GM19193 (cell line): ENCODE measurements around the gene TCERG1L.

Experiments used
- POLR2A ChIP-seq: IDR thresholded peaks from 4 replicates; pipeline ENCODE4 v1.6.1; 2011; ENCODE audit not compliant: insufficient read depth, insufficient read length; ENCODE audit errors: extremely low read depth

TCERG1L gene

DNA sequence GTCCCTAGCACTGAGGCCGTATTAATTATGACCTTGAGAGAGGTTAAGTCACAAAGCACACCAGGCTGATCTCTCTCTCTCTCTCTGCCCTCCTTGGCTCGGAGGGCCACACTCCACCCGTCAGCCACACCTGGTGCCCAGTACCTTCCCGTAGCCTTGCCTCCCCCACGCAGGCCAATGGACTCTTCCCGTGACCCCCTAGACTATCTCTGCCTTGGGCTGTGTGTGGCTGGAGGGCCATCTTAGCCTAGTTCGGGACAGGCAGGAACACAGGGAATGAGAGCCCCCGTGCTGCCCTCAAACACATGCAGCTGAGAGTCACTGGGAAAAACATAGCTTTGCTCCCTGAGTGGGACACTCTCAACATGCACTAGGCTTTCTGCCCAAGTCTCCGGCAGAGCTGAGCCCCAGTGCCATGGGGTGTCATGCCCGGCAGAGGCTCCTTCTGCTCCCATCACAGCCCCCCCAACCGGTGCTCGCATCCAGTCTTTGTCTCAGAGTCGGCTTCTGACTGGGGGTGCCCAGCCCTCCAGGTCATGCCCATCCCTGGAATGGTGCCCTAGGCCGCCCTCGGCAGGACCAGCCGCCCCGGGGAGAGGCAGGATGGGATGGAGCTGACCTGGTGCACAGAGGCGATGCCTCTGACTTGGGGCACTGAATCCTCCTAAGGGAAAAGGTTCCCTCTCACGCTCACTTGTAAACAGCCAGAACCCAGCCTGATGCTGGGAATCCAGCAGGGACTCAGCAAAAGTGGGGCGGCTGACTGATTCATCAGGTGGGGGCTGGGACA, 63.0 kb downstream of the TCERG1L start:
- no peak for TF ChIP-seq POLR2A

DNA sequence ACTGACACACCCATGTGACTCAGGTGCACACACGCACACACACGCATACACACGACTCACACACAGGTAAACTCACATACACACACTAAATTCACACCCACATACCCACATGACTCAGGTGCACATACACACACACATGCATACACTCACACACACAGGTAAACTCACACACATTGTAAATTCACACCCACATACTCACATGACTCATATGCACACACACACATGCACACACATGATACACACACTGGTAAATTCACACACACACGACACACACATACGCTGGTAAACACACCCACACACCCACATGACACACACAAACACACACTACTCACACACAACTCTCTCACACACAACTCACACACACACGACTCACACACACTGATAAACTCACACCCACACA, 63.6 kb downstream of the TCERG1L start:
- no peak for TF ChIP-seq POLR2A

DNA sequence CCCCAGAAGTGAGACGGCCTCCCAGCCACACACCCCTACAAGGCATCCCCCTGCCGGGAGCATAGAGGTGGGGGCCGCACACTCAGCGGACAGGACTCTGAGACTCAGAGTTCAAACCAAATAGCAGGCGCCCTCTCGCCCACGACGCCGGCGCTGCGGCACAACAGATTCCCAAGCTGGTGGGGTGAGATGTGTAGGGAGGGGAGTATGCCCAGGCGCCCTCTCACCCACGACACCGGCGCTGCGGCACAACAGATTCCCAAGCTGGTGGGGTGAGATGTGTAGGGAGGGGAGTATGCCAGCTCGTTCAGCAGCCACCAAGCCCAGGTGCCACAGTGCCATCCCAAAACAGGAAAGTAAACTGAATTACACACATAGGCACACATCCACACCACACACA, 64.7 kb downstream of the TCERG1L start:
- no peak for TF ChIP-seq POLR2A

DNA sequence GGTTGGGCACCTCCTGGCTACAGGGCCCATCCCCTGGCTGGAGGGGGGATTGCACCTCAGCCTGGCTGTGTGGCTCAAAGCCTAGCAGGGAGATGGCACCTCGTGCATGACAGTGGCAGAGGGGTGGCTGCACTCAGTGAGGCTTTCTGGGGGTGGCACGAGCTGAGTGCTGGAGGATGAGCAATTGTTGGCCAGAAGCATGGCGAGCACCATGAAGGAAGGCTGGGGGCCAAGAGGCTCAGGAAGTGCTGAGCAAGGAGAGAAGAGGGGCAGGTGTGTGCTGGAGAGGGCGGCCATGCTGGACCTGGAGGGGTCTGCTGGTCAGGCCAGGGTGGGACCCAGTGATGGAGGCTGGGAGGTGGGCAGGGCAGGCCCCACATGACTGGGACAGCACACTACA, 65.4 kb downstream of the TCERG1L start:
- no peak for TF ChIP-seq POLR2A

DNA sequence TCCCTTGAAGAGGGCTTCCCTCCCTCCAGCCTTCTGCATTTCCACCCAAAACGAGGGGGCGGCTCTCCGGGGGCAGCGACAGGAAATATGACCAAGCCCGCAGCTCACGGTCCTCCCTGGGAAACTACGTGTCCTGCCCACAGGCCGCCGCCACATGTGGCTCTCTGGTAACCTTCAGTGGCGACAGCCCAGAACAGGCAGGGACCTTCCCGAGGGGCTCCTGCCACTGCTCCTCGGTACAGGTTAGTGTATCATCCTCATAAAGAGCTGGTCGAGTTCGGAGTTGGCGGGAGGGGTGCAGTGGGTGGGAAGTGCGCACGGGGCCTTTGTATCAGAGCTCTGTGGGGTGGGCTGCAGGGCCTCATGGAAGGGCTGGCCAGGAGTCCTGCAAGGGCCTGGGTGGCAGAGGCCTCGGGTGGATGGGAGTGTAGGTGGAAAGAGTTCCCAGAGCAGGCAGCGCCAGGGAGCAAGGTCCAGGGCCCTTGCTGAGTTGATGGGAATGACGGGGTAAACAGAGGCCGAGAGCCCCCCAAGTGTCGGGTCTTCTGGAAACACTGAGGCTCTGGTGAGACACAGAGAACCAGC, 66.0 kb downstream of the TCERG1L start:
- no peak for TF ChIP-seq POLR2A

DNA sequence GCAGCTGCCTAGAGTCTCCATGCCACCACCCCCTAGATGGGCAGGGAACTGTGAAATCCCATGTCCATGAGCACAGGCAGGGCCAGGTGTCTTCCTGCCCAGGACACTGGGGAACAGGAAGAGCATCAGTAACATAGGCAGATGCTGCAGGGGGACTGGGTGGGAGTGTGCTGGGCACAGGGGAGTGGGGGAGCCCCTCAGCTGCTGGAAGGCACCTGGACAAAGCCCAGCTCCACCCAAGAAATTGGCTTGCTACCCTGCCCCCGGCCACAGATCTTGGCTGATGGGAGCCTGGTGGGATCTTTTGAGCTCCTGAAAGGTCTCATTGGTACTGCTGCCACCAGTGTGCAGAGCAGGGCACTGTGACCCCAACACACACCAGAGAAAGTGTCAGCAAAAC, 66.7 kb downstream of the TCERG1L start:
- TF ChIP-seq POLR2A: no peak

DNA sequence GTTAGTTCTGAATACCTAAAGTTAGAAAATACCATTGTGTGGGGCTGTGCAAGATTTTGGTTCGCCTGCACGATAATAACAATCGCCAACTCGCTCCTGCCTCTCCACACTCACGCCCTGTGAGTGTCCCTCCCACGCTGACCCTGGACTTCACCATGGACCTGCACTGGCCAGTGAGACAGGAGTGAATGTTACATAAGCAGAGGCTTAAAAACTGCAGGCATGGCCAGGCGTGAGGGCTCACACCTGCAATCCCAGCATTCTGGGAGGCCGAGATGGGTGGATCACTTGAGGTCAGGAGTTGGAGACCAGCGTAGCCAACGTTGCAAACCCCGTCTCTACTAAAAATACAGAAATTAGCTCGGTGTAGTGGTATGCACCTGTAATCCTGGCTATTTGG, 68.4 kb downstream of the TCERG1L start:
- TF ChIP-seq POLR2A: no peak

DNA sequence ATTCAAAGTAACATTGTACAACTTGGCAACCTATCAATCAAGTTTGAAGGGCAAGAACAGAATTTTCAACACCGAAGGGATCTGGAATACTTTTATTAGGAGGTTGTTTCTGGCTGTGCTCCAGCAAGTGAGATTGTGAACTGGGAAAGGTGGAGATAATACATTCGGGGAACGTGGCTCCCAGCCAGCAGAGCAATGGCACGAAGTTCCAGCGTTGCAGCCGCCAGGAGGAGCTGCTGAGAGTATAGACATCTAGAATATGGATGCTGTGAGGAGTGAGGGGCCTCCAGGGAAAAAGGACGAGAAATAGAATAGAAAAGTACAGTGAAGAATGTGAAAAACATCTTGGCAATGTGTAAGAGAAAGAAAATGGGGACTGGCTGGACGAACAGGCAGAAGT, 69.5 kb downstream of the TCERG1L start:
- no peak for TF ChIP-seq POLR2A

DNA sequence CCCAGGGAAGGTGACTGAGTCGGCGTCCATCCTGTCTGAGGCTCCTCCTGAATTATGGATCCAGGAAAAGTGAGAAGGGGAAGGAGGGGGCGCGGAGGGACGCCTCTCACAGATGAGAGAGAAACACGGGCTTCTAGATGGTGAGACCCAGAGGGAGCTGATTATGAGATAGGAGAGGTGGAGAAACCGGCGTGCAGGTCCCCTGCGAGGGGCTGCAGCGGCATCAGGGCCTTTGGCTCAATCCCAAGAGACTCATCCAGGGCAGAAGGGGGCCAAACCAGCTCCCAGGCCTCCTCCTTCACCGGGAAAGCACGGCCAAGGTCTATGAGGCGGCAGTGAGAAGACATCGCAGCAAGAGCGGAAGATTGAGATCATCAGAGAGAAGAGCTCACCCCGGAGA, 70.8 kb downstream of the TCERG1L start:
- no peak for TF ChIP-seq POLR2A

DNA sequence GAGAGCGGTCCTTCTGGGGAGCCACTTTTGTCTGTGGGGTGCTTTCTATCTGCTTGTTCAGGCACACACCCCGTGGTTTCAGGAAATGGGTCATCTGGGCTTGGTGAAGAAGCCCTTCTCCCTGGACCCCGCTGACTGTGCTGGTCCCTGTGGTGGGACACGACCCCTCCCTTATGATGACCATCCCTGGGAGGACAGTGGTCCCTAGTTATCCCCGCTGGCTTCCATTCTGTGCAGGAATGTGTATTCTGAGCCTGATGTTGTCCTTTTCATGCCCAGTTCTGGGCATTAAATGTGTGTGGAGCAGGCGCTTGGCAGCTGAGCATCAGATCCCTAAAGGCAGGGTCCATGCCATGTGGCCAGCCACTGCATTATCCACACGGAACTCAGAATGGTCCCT, 71.6 kb downstream of the TCERG1L start:
- no peak for TF ChIP-seq POLR2A

DNA sequence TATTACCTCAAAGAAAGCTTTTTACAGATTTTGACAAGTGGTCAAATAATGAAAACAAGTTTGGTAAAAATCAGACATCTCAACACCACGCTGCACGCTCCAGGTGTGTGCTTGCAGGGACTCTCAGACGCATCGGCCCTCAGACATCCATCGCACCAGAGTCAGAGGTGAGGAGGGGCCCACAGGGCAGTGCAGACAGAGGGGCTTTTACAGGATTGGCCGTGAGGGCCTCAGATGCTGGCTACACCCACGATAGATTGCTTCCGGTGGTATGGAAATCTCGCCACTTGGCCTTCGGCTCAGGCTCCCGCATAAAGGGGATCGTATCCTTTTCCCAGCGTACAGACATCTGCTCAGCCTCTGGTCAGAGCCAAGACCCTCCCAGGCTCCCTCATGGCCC, 72.1 kb downstream of the TCERG1L start:
- no peak for TF ChIP-seq POLR2A

DNA sequence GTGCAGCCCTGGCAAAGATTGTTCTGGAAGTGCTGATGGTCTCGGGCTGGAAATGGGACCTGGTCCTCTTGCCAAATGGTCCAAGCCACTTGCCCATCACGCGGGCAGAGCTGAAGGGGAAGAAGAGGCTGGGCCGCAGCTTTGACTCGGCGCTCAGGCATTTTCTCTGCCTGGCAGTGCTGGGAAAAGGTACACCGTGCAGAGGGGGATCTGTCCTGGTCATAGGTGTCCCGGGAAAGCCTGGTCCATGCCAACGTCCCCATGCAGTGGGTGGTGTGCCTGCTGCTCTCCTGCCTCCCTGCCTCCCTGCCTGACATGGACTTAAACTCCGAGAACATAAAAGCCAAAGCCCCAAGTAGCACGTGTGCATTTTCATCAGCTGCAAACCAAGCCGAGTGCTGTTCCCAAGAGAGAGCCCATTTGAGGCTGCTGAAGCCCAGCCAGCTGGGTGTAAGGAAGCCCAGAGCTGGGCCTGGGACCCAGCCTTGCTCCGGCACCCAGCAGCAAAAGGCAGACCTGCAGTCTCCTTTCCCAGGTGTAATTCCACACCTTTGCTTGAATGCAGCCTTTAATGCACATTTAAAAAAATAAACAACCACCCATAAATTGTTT, 72.7 kb downstream of the TCERG1L start:
- TF ChIP-seq POLR2A: no peak

DNA sequence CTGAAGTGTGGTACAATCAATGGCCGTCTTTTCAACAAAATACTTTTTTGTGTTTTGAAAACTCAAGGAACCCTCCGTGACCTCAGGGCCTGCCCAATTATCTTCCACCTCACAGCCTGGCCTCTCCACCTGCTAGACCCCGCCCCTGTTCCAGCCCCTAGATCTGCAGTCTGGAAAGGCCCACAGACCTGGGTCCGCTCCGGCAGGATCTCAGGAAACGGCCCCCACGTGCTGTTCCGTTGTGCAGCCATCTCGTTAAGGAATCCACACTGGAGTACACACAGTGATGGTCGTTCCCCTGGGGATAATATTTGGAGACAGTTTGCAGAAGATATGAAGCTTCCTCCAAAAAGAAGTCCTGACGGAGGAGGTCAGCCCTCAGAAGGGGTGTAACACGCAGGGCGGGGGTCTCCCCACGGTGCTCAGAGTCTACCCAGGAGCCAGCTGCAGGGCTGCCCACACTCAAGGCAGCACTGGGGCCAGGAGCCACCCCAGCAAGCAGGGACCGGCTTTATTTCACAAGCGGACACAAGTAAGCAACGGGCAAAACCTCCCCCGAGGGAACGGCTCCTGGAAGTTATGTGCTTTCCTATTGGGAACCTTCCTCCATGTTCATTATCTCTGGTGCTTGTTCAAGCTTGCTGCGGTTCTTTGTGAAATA, 73.4 kb downstream of the TCERG1L start:
- no peak for TF ChIP-seq POLR2A

DNA sequence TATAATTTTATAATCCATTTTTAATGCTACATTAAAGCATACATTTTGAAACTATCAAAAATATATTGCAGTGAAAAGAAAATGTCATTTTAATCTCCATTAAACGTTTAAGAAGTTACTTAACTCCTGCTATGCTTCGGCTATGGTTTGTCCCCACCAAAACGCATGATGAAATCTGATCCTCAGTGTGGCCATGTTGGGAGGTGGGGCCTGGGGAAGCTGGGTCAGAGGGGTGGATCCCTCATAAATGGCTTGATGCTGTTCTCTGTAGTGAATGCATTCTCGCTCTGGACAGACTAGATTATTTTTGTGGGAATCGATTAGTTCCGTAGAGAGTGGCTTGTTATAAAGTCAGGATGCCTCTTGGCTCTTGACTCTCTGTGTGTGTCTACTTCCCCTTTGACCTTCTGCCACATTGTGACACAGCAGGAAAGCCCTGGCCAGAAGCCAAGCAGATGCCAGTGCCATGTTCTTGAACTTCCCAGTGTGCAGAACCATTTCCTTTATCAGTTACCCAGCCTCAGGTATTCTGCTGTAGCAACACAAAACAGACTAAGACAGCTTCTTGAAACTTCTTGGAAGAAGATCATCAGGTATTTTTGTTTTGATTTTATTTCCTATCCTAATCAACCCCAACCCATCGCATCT, 77.8 kb downstream of the TCERG1L start:
- no peak for TF ChIP-seq POLR2A

DNA sequence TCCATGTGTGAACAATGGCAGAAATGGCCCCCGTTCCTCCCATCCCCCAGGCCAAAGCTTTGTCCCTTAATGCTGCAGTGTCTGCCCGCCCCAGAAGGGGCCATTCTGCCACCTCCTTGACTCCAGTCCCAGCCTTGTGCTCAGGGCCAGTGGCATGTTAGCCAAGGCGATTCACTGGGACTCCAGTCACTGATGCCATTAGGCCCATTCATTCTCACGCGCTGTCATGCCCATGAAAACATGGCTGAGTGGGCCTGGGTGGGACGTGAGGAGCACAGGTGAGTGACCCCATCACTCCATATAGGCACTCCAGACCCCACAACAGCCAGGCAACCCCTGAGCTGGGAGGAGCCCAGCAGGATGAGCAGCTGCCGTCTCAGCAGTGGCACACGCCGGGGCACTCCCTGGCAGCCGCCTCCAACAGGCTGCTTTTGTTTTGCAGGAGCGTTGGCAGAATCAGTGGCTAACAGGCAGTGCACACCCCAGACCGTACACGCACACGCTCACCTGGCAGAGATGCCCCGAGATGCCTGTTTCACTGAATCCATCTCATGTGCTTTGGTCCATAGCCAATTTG, 79.5 kb downstream of the TCERG1L start:
- TF ChIP-seq POLR2A: no peak

DNA sequence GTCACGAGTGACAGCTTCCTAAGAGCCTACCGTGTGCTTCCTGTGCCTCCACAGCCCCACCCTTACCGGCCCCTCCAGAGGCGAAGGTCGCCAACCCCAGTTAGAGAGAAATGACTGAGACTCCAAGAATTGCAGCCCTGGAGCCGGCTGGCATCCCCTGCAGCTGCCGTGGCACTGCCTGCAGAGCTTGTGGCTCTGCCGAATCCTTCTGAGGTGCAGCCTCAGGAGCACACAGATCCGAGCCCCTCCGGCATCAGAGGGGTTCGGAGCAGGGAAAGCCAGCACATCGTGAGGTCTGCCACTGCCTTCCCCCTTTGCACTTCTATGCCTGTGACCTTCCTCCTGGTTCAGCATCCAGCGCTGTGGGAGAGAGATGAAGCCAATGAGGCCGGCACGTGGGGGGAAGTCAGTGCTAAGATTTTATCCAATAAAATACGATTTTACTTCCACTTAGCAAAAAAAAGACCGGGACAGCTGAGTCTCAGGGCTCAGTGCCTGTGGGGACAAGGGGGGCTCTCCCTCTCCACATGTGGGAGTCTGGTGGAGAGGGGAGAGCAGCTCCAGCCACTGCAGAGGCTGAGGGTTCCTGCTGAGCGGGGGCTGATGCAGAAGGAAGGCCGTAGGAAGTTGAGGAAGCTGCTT, 80.1 kb downstream of the TCERG1L start:
- no peak for TF ChIP-seq POLR2A
